GM23248 (cell line): Measurements from ENCODE around the gene NXNL2. TPM values are rescaled to one million over a fixed set of nuclear protein-coding genes. Genes with fewer than 3 reads are reported as not detected.
A peak's percentile ranks its signal among the peaks of the same experiment; 100 is the strongest.

ENCODE experiments used
- DNase-seq: peaks from one replicate; pipeline ENCODE4 v3.0.0-alpha.2; 2015
- H2AFZ ChIP-seq: fragments of 200-600 bp; sonication (generic); 2 replicates; pipeline ENCODE4 v1.6.1; 2016; ENCODE audit warnings: antibody characterized with exemption
- H3F3A ChIP-seq: fragments of 200-600 bp; sonication (generic); 2 replicates; pipeline ENCODE4 v1.6.1; 2016; ENCODE audit warnings: mild to moderate bottlenecking, antibody characterized with exemption, mixed run types; ENCODE audit not compliant: insufficient read depth
- H3K27ac ChIP-seq: fragments of 200-600 bp; sonication (generic); 2 replicates; pipeline ENCODE4 v1.5.1; 2016; ENCODE audit warnings: mild to moderate bottlenecking
- H3K27me3 ChIP-seq: fragments of 200-600 bp; sonication (generic); replicated peaks from 2 replicates; pipeline ENCODE4 v1.6.1; 2016; ENCODE audit warnings: mild to moderate bottlenecking; ENCODE audit not compliant: insufficient read depth
- H3K36me3 ChIP-seq: fragments of 200-600 bp; sonication (generic); 2 replicates; pipeline ENCODE4 v1.6.1; 2016; ENCODE audit warnings: low read depth, mild to moderate bottlenecking
- H3K4me1 ChIP-seq: fragments of 200-600 bp; sonication (generic); 2 replicates; pipeline ENCODE4 v1.6.1; 2016; ENCODE audit warnings: mild to moderate bottlenecking; ENCODE audit not compliant: insufficient read depth
- H3K4me2 ChIP-seq: fragments of 200-600 bp; sonication (generic); one replicate; pipeline ENCODE4 v1.6.1; 2016; ENCODE audit warnings: mild to moderate bottlenecking; ENCODE audit not compliant: unreplicated experiment
- H3K4me3 ChIP-seq: fragments of 200-600 bp; sonication (generic); 2 replicates; pipeline ENCODE4 v1.5.1; 2016; ENCODE audit warnings: mild to moderate bottlenecking
- H3K79me2 ChIP-seq: fragments of 200-600 bp; sonication (generic); 2 replicates; pipeline ENCODE4 v1.6.1; 2016; ENCODE audit warnings: mild to moderate bottlenecking; ENCODE audit not compliant: insufficient read depth
- H3K9ac ChIP-seq: fragments of 200-600 bp; sonication (generic); 2 replicates; pipeline ENCODE4 v1.6.1; 2016; ENCODE audit warnings: mild to moderate bottlenecking
- H3K9me2 ChIP-seq: fragments of 200-600 bp; sonication (generic); 2 replicates; pipeline ENCODE4 v1.6.1; 2016; ENCODE audit warnings: mixed run types, mild to moderate bottlenecking, moderate library complexity; ENCODE audit not compliant: insufficient read depth
- H3K9me3 ChIP-seq: fragments of 200-600 bp; sonication (generic); one replicate; pipeline ENCODE4 v1.6.1; 2017; ENCODE audit warnings: low read depth
- H4K20me1 ChIP-seq: fragments of 200-600 bp; sonication (generic); 2 replicates; pipeline ENCODE4 v1.6.0; 2016; ENCODE audit not compliant: insufficient read depth
- EZH2 ChIP-seq: fragments of 200-600 bp; sonication (generic); IDR thresholded peaks from 2 replicates; pipeline ENCODE4 v1.6.1; 2018; ENCODE audit warnings: antibody characterized with exemption, mild to moderate bottlenecking; ENCODE audit not compliant: insufficient read depth, poor library complexity, severe bottlenecking
- EZH2phosphoT487 ChIP-seq: fragments of 200-600 bp; sonication (generic); IDR thresholded peaks from 2 replicates; pipeline ENCODE4 v1.6.1; 2018; ENCODE audit warnings: antibody characterized with exemption, moderate library complexity, mild to moderate bottlenecking, low read depth; ENCODE audit not compliant: insufficient read depth
- WGBS, 2 experiments: methylation state at CpG; one replicate each; pipeline ENCODE4 v1.1.6; 2015 to 2017; ENCODE audit warnings: low lambda C conversion rate in 2 of 2, low coverage in 1 of 2; ENCODE audit errors: missing lambda C conversion rate in 2 of 2; 5-methylcytosine and 5-hydroxymethylcytosine counted together
- in situ Hi-C: fragments of 300-500 bp; cut with MboI; formaldehyde crosslinking; loops from 2 replicates; pipeline ENCODE4 v1.15.0; 2020
- polyA plus RNA-seq: library from polyadenylated mRNA; unstranded; fragments of >200 nt; fragmentation: Nextera tagmentation; extraction: Ambion mirVana; gene quantifications from 2 replicates; pipeline ENCODE4 v1.2.1, GENCODE V29; 2016
- total RNA-seq: library from RNA; depleted of rRNA; stranded (reverse); fragments of >200 nt; shearing (Covaris generic); gene quantifications from 2 replicates; pipeline ENCODE4 v1.2.3, GENCODE V29; 2014

NXNL2 gene
- total and polyA plus RNA-seq, 2 experiments from 2014 or later: 1.4 to 3.1 TPM

DNA sequence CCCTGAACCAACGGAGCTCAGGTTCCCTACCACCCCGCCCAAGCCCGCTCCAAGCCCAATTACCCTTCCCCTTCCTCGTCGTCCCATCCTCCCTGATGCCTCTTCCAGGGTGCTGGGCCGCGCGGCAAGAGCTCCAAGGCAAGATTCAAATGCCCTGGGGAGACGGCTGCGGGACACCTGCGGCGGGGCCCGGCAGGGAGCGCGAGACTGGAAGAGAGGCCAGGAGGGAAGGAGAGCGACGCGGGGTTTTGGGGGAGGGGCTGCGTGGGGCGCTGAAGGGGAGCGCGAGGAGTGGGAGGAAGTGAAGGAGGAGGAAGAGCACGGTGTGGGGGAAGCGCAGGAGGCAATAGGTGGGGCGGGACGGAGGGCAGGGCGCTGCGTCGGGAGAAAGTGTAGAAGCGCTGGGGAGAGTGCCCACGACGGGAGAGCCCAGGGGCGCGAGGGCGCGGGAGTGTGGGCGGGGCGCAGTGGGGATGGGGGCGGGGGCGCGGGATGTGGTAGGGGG lies 975 bp upstream of the NXNL2 start:
- Histone ChIP-seq H2AFZ (peak overlapping the region; percentile 81), H4K20me1 (no peaks in the 10 kb centered on the region), H3K27me3 (no peaks in the 10 kb centered on the region), H3K4me2 (peak overlapping the region; percentile 74), H3F3A (peaks cover 19% of the 10 kb centered on the region; the same call in 1 of the 2 replicates), H3K9me3 (no peaks in the 10 kb centered on the region), H3K4me1 (peaks cover 15% of the 10 kb centered on the region), H3K79me2 (no peaks in the 10 kb centered on the region), H3K9me2 (no peaks in the 10 kb centered on the region), H3K27ac (peak overlapping the region; percentile 36), H3K9ac (peak overlapping the region; percentile 68), H3K36me3 (no peaks in the 10 kb centered on the region), H3K4me3 (peak overlapping the region; percentile 74)
- TF ChIP-seq EZH2phosphoT487 (no peak), EZH2 (no peak)
- in situ Hi-C loops: no loop called here
- 4 to 9% methylated on average over 14 to 41 of the region's 41 CpGs for WGBS, 2 experiments
- peak; percentile 65 for DNase-seq

DNA sequence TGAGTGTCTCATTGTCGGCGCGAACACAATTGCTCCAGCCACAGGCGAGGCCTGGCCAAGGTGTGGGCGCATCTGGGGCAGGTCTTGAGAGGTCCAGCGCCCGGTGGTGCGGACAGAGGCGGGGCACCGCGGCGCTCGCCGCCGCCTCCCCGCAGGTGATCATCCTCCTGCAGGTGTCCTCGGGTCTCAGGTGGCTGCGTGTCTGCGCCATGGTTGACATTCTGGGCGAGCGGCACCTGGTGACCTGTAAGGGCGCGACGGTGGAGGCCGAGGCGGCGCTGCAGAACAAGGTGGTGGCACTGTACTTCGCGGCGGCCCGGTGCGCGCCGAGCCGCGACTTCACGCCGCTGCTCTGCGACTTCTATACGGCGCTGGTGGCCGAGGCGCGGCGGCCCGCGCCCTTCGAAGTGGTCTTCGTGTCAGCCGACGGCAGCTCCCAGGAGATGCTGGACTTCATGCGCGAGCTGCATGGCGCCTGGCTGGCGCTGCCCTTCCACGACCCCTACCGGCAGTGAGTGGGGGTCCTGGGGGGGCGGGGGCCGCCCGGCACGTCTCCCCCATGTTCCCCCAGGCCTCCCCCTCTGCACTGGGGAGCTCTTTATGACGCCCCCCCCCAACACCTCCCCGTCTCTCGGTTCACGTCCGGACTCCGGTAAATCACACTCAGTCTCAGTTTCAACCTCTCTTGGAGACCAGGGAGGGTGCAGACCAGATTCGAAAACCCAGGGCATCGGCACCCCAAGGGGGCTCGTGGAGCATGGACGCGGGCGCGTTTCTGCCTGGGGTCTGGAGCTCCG lies 446 bp downstream of the NXNL2 start:
- Histone ChIP-seq H3K9me2 (no peaks in the 10 kb centered on the region), H3K36me3 (no peaks in the 10 kb centered on the region), H3K9me3 (no peaks in the 10 kb centered on the region), H3K27ac (no peak overlapping the region), H3K27me3 (no peaks in the 10 kb centered on the region), H4K20me1 (no peaks in the 10 kb centered on the region), H3K4me1 (peaks cover 4% of the 10 kb centered on the region), H3K9ac (peak overlapping the region; percentile 44), H3K4me3 (peak overlapping the region; percentile 74), H3K4me2 (peak overlapping the region; percentile 77), H3K79me2 (no peaks in the 10 kb centered on the region), H3F3A (0 out of 2 replicates have a peak, but pooled peaks cover 18% of the 10 kb centered on the region), H2AFZ (peak overlapping the region; percentile 84)
- TF ChIP-seq EZH2 (no peak), EZH2phosphoT487 (no peak)
- WGBS, 2 experiments: 17 to 19% methylated on average over 38 to 63 of the region's 75 CpGs
- in situ Hi-C loops: no loop called here
- no peak for DNase-seq

- in situ Hi-C loops: no loop called here
- Histone ChIP-seq H3F3A (0 out of 2 replicates have a peak, but pooled peaks cover 18% of the 10 kb centered on the region), H3K9me3 (no peaks in the 10 kb centered on the region), H3K36me3 (no peaks in the 10 kb centered on the region), H3K4me3 (peak overlapping the region; percentile 74; the same call in 1 of the 2 replicates), H3K9me2 (no peaks in the 10 kb centered on the region), H3K27me3 (no peaks in the 10 kb centered on the region), H3K4me2 (peak overlapping the region; percentile 77), H3K79me2 (no peaks in the 10 kb centered on the region), H4K20me1 (no peaks in the 10 kb centered on the region), H3K4me1 (no peaks in the 10 kb centered on the region; the same call in 1 of the 2 replicates), H2AFZ (peak overlapping the region; percentile 84; the same call in 1 of the 2 replicates), H3K27ac (no peak overlapping the region), H3K9ac (no peak overlapping the region)
- no peak for DNase-seq
- TF ChIP-seq EZH2phosphoT487: no peak
- no peak for TF ChIP-seq EZH2
- 70 to 77% methylated on average over 18 of the region's 18 CpGs for WGBS, 2 experiments
Observed at GRCh38 chr9:88536023-88536324, 996 bp downstream of the NXNL2 start.

GRCh38 chr9:88536951-88537760 lies 2.2 kb downstream of the NXNL2 start:
- peak overlapping the region; percentile 52 for H3K27ac ChIP-seq
- H3K9ac ChIP-seq: no peak overlapping the region
- DNase-seq: no peak
- WGBS, 2 experiments: 55 to 58% methylated on average over 15 of the region's 15 CpGs
- in situ Hi-C loops: no loop called here
- H3K79me2 ChIP-seq: no peaks in the 10 kb centered on the region
- TF ChIP-seq EZH2: no peak
- no peak for TF ChIP-seq EZH2phosphoT487
- no peak overlapping the region; the same call in 1 of the 2 replicates for H2AFZ ChIP-seq
- H3K9me2 ChIP-seq: no peaks in the 10 kb centered on the region
- 0 out of 2 replicates have a peak, but pooled peaks cover 18% of the 10 kb centered on the region for H3F3A ChIP-seq
- H3K4me3 ChIP-seq: no peak overlapping the region
- no peaks in the 10 kb centered on the region for H3K36me3 ChIP-seq
- no peaks in the 10 kb centered on the region for H4K20me1 ChIP-seq
- H3K27me3 ChIP-seq: no peaks in the 10 kb centered on the region
- H3K4me2 ChIP-seq: no peak overlapping the region
- no peaks in the 10 kb centered on the region for H3K4me1 ChIP-seq
- H3K9me3 ChIP-seq: no peaks in the 10 kb centered on the region
